Activated CD8-positive, alpha-beta memory T cell treated with anti-CD3 and anti-CD28 coated beads for 4 hours (primary cell): ENCODE results near the gene PRDM15.

ENCODE experiments used
- DNase-seq, 2 donors: peaks; one replicate each; pipeline ENCODE4 v3.0.0-alpha.2; 2020; ENCODE audit warnings: low read depth in 2 of 2

PRDM15 gene

DNA sequence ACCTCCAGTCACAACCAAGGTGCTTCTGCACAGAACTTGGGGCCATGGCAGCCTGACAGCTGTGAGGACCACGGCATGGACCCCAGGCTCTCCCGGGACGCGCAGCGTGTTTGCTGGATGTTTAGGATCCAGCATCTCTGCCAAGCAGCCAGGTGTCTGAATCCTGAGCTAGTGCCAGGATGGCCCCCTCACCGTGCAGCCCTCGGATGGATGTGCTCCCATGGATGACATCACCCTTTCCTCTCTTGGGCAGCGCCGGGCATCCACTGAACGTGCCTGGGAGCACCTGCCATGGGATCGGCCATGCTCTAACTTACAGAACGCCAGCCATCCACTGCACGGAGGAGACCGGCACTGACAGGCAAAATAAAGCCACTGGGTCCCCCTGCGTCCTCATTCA, 53.9 kb downstream of the PRDM15 start:
- DNase-seq: no peak

GRCh38 chr21:41824466-41825207, 54.5 kb downstream of the PRDM15 start:
- DNase-seq: no peak

GRCh38 chr21:41823906-41824305, 55.2 kb downstream of the PRDM15 start:
- DNase-seq: no peak

DNA sequence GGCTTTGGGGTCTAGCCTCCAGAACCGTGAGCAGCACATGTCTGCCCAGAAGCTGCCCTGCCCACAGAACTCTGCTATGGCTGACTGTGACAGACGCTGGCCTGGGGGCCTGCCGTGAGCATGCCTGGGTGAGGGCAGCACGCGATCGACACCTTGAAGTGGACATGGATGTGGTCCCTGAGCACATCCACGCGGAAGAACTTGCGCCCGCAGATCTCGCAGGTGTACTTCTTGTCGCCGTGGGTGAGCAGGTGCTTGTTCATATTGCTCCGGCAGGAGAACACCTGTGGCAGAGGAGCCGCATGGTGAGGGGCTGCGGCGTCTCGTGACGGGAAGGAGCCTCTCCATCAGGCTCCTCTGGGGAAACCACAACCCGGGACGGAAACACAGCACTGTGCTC, 56.0 kb downstream of the PRDM15 start:
- DNase-seq: no peak

DNA sequence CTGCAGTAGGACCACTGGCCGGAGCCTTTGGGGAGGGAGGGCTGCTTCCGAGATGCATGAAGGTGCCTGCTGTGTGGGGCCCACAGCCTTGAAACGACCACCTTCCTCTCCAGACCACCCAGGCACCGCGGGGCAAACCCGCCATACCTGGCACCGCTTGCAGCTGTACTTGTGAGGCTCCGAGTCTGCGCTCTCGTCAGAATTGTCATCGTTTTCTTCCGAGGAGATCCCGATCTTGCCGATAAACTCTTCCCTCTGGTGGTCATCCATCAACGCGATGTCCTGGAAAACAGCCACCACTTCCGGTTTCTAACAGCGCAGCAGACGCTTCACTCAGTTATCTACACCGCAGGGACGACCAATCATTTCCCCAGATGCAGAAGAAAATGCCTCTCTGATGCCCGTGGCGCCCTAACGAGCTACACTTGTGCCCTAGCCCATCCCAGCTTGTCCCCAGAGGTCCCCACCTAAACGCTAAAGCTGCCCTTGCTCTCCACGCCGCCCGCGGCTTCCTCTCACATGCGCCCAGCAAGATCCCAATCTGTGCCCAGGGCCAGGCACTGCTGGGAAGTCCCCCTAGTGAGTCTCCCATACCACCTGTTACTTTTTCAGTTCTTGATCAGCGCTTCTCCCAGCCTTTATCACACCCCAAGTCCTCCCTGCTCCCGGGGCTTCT, 57.2 kb downstream of the PRDM15 start:
- DNase-seq: no peak

GRCh38 chr21:41821081-41821755, 57.9 kb downstream of the PRDM15 start:
- no peak for DNase-seq

DNA sequence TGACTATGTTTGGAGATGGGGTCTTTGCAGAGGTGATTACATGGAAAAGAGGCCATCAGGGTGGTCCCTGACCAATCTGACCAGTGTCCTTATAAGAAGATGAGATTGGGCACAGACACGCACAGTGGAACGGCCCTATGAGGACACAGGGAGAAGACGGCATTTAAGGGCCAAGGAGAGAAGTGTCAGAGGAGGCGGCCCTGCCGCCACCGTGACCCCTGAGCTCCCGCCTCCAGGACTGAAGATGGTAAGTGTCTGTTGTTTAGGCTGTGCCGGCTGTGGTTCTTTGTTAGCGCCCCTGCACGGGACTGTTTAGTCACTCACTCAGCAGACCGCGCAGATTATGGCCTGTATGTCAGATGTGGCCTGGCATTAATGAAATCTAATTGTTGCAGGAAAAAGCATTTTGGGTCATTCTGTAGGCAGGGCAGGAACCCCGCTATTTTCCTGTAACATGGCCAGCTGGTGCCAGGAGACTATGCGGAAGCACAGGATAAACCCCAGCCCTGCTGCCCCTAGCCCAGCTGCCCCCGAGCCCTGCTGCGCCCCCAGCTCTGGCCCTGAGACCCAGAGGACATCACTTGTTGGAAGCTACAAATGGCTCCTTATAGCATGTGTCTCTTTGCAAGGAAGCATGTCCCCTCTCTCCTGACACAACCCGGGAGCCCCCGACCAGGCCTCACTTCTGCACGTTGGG, 58.6 kb downstream of the PRDM15 start:
- no peak for DNase-seq

DNA sequence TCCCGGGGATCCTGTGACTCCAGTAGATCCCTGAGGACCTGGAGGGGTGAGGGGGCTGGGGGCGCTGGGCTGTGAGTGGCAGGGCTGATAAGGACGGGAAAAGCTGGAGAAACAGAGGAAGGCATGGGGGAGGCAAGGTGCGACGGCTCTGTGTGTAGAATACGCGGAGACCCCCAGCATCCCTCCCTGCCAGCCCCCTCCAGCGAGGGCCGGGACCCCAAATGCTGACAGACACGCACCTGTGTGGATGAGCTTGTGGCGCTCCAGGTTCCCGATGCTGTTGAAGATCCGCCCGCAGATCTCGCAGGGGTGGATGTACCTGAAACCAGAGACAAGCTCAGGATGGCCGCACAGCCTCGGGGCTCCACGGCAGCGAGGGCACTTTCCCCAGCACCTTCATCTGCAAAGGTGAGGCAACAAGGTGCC, 59.3 kb downstream of the PRDM15 start:
- DNase-seq: no peak

DNA sequence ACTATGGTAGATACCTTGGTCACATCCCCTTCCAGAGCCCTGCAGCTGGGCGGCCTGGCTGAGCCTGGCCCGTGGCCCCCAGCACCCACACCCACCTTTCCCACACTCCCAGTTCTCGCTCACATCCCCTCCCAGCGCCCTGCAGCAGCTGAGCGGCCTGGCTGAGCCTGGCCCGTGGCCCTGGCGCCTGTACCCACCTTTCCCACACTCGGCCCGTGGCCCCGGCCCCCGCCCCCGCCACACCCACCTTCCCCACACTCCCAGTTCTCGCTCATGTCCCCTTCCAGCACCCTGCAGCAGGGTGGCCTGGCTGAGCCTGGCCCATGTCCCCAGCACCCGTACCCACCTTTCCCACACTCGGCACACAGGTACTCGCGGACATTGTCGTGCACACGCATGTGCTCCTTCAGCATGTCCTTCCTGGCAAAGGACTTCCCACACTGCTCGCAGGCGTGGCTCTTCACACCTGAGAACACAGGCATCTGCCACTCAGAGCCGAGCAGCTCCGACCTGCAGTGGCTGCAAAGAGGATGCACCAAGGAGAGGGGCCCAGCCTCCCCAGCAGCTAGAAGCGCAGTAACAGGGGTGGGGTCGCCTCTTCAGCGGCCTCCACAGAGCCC, 59.8 kb downstream of the PRDM15 start:
- DNase-seq: no peak

DNA sequence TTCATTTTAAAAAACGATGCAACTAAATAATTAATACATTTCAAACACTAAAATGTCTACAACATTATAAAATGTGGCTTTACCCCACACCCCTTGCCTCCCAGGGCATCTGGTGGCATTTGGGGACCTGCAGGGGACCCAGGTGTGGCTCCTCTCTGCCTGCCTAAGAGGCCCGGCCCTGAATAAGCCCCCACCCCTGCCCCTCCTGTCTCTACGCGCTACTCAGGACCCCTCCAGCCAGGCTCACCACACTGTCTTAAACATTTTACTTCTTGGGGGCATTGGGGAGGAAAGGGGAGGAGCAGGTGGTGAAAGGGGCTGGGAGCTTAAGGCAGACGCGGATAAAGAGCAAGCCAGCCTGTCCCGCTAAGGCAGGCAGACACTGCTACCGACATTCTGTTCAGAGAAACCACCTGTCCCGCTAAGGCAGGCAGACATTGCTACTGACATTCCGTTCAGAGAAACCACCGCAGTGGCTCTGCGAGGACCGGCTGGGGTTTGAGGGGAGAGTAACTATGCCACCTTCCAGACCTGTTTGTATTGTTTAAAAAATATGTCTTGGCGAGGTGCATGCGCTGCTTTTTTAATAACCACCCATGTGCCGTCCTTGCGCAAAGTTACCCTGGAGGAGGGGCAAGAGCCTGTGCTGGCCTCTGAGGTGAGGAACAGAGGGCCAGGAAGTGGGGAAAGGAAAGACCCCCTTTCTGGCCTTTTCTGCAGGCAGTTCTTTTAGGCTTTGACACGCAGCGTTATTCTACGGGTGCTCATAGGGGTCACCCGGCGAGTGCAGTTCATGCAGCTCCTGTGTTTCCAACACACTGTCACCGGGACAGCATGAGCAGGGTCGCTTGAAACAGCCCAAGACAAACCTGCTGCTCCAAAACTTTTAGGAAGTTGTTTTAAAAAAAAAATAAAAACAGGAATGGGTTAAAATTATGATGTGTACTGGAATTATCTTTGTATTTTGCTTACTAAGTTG, 61.0 kb downstream of the PRDM15 start:
- no peak for DNase-seq

GRCh38 chr21:41817228-41817627, 61.9 kb downstream of the PRDM15 start:
- DNase-seq: no peak

DNA sequence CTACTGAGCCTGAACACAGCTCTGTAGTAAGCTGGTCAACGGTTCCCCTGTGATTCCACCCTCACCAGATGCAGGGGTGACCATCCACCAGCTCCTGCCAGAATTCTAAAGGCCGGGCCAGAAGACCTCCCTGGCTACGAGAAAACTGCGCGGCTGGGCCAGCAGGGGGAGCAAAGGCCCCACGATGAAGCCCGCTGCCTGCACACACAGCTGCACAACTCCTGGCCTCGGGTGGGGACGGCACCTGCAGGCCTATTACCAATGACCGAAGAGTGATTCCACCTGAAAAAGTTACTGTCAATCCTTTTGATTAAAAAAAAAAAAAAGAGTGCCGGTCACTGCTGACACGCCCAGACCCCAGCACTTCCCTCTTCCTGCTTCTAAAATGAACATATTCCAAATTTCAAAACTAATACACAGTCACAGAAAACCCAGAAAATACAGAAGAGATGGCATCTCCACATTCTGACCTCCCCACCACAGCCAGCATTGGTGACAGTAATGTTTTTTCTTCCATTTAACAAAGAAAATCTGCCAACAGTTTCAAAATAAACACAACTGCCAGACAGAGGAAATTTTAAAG, 62.5 kb downstream of the PRDM15 start:
- DNase-seq: peak; percentile 7 to 26

DNA sequence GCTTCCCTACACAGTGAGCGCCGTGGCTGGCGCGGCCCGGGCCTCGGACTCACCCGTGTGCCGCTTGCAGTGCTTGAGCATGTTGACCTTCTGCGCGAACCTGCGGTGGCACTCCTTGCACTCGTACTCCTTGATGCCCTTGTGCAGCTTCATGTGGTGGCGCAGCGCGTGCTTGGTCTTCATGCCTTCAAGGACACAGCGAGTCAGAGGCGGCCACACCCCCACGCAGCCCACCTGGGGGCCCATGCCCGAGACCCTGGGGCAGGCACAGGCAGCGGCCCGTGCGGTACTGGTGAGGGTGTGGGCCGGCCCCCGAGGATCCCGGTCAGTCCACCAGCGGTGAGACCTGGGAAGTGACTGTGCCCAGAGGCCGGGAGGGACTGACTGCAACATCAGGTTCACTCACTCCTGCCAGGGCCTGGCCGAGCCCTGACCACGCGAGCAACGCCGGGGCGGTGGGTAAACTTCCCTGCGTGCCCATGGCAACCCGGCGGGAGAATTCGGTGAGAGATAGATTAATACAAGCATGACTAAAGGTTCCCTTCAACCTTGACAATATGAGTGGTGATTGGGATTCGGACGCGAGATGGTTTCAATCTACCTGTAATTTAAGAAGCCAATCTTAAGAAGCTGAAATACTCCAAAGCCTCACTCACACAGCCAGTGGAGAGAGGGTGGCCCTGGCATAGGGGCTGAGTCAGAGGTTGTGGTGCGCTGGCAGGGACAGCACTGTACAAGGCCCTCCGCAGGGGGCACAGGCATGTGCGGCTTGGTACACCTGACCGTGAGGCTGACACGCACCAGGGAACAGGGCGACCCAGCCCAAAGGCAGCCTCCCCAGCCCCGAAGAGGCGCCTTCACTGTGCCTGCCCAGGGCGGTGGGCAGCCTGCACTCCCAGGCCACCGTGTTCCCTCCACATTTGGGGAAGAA, 63.2 kb downstream of the PRDM15 start:
- DNase-seq: no peak

- DNase-seq: no peak
Observed at GRCh38 chr21:41813226-41813625, 65.9 kb downstream of the PRDM15 start.

DNA sequence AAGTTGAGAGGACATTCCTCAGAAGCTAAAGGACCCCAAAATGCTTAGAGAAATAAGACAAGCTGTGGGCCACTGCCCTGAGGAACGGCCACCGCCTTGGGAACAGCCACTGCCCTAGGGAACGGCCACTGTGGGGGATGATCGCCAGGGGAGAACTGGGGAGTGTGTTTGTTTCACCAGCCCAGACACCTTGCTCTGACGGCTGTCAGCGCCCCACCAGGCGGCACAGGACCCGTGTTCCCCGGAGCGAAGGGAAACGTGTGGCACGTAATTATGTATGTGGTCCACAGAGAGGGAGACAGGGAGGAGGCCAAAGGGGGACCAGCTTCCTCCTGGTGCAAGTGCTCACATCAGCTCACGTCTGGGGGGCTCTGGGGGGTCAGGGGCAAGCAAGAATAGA, 66.5 kb downstream of the PRDM15 start:
- no peak for DNase-seq

DNA sequence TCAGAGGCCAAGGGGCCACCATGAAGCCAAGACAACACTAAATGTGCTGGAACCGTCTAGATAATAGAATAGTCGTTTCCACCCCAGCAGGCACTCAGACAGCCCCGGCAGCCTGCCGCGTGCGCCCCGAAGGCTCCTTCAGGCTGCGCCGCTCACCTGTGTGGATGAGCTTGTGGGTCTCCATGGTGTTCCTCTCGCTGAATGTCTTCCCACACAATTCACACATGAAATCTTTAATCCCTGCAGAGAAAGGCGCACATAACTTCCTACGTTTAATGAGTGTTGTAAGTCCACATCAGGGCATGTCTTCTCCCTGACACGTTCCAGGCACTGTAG, 68.6 kb downstream of the PRDM15 start:
- DNase-seq: no peak

DNA sequence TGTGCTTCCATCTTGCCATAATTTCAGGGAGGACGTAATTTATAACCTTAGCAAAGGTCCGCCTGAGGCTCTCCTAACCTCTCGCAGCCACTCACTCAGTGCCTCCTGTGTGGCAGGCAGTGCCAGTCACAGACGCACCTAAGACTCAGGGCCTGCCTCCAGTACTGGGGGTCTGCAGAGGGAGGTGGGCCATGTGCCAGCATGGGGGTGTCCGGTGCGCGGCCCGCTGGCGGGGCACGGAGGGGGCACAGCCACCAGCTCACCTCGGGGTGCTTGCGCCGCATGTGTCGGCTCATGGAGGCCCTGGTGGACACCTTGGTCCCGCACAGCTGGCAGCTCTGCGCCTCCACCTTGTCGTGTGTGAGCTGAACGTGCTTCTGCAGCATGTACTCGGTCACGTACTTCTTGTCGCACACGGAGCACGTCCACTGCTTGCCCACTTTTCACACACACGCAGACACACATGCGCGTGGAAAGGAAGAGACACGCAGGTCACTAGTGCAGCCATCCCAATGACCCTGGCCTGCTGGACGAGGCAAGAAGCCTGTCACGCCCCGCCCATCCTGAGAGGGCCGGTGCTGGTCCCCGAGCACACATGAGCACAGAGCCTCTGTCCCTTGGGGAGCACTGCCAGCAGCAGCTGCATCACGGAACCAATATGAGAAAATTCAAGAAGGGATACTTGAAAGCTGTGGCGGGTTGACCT, 69.1 kb downstream of the PRDM15 start:
- no peak for DNase-seq

DNA sequence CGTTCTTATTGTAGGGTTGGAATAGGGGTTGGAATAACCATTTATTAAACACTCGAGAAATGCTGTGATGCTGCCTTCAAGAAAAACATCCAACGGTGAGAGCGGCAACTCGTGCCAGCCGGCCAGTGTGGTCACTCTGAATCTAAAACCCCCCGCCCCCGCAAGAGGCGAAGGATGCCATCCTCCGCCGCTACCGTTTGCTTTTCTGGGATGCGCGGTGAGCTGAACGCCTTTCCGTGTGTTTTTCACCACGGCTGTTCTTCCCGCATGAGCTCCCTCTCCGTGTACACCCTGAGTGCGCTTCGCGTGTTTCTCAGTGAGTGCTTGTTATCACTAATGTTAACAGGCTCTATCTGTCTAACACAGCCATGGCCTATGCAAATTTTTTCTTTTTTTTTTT, 70.3 kb downstream of the PRDM15 start:
- DNase-seq: no peak

DNA sequence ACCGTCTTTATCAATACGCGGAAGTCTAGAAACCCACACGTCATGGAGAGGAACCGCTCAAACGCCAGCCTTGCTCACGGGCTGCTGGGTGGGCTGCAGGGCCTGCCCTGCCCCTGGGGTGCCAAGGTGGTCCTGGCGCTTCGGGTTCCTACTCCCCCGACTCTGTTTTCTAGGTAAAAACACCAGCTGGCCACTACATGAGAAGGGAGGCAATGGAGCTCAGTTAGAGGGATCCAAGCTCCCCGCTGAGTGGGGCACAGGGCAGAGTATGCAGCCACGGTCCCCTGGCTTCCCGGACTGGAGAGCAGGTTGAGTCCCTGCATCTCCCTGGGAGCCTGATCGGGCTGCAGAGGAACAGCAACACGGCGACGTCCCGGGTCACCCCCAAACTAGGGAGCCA, 71.0 kb downstream of the PRDM15 start:
- DNase-seq: no peak
